Raji (cell line): ENCODE measurements around the gene WDSUB1.

ENCODE experiments used
- POLR2A ChIP-seq: IDR thresholded peaks from 2 replicates; pipeline ENCODE4 v1.6.1; 2011; ENCODE audit warnings: low read depth, low read length, control low read depth; ENCODE audit not compliant: insufficient read depth

The WDSUB1 gene, protein sequence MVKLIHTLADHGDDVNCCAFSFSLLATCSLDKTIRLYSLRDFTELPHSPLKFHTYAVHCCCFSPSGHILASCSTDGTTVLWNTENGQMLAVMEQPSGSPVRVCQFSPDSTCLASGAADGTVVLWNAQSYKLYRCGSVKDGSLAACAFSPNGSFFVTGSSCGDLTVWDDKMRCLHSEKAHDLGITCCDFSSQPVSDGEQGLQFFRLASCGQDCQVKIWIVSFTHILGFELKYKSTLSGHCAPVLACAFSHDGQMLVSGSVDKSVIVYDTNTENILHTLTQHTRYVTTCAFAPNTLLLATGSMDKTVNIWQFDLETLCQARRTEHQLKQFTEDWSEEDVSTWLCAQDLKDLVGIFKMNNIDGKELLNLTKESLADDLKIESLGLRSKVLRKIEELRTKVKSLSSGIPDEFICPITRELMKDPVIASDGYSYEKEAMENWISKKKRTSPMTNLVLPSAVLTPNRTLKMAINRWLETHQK

GRCh38 chr2:159285929-159286708 is at the start of gene WDSUB1:
Gene WDSUB1, minus strand, starts transcription at chr2:159286703. Its CDS starts 3,634 bp downstream, at chr2:159283069.
- TF ChIP-seq POLR2A: no peak; the same call in 1 of the 2 replicates

DNA sequence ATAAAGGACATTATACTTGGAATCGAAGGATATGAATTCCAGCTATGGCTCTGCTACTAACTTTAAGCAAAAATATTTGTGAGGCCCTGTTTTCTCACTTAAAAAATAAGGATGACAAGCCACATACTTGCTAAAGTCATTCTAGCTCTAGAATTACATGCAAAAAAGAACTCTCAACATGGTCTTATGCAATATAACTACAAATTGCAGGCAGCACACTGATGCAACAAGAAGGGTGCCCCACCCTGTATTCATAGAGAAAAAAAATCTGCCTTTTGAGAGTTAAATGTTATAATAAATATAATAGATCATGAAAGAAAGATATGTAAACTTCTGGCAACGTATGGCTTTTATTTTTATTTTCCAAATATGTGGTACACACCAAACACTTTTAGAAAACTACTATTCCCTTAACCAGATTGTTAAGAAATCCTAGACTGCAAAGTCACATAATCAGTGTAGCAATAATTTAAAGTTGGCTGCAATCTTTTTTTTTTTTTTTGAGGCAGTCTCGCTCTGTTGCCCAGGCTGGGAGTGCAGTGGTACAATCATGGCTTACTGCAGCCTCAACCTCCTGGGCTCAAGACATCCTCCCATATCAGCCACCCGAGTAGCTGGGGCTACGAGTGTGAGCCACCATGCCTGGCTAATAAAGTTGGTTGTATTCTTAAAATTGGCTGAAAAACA is 40.2 kb upstream of the WDSUB1 start:
- TF ChIP-seq POLR2A: no peak

- no peak for TF ChIP-seq POLR2A
These were observed 35.9 kb upstream of the WDSUB1 start for GRCh38 chr2:159322419-159322818.

GRCh38 chr2:159317392-159318088 is 31.0 kb upstream of the WDSUB1 start:
- no peak for TF ChIP-seq POLR2A

GRCh38 chr2:159307942-159308341 is 21.4 kb upstream of the WDSUB1 start:
- no peak for TF ChIP-seq POLR2A

- no peak for TF ChIP-seq POLR2A
These were observed 14.1 kb upstream of the WDSUB1 start for GRCh38 chr2:159300586-159300985.

DNA sequence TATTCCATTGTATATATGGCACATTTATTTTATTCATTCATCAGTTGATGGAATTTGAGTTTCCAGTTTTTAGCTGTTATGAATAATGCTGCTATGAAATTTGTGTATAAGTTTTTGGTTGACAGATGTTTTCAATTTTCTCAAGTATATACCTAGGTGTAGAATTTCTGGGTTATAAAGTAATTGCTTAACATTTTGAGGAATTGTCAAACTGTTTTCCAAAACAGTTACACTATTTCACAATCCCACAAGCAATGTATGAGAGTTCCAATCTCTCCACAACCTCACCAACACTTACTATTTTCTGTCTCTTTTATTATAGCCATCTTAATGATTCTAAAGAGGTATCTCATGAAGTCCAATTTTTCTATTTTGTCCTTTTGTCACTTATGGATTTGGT is 12.5 kb upstream of the WDSUB1 start:
- no peak for TF ChIP-seq POLR2A

DNA sequence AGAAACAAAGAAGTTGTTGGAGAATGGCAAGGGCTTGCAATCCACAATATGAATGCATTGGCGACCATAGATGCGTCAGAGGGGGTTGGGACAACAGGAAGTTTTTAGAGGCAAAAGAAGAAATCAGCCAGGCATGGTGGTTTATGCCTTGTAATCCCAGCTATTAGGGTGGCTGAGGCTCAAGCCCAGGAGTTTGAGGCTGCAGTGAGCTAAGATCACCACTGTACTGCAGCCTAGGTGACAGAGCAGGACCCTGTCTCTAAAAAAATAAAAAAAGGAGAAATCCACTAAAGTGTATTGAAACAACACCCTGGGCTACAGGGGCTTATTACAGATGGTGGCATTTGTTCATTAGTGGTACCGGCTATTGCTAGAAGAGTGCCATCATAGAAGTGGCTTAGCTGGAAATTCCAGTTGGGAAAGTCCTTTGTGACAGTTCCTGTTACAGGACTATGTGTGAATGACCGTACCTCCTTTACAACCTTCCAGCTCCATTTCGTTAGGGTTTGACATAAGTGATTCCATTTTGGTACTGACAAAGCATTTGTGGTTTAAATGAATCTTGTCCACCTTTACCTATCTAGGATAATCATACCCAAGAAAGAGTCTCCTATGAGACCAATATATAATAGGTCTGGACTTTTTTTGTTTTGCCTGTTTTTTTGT is 10.7 kb upstream of the WDSUB1 start:
- TF ChIP-seq POLR2A: no peak

DNA sequence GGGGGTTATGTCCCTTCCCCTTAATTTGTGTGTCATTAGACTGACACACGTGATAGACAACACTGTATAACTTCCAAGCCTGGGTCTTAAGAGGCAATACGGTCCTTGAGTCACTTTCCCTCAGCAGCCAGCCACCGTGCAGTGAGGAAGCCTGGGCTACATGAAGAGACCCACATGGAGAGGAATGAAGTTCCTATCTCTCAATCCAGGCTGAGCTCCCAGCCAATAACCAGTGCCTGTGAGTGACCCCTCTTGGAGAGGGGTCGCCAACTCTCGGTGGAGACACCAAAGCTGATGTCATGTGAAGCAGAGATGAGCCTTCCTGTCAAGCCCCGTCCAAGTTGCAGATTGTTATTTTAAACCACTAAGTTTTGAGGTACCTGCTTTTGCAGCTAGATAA is 5.7 kb upstream of the WDSUB1 start:
- TF ChIP-seq POLR2A: no peak

DNA sequence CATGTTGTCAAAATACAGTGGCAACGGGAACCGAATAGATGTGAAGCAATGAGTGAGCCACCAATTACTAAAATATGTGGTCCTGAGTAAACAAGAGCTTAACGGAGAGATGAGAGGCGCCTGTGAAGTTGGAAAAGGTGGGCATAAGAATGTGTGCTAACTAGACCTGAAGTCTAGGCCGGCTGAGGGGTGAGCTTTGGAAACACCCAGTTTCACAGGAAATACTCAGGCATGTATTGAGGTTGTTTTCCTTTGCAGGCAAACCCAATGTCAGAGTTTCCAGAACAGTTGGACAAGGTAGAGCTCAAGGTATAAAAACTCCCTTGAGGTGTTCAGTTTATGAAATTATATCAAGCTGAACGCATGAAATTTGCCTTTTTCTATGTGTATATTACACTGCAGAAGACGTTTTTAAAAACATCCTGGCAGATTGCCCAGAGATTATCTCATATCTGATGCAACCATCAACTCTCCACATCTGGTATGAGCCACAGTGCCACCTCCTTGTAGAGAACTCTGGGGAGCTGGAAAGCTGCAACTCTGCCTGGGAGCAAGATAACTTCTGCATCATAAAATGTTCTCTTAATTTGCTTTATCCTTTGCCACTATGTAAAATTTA is 3.9 kb upstream of the WDSUB1 start:
- no peak for TF ChIP-seq POLR2A

DNA sequence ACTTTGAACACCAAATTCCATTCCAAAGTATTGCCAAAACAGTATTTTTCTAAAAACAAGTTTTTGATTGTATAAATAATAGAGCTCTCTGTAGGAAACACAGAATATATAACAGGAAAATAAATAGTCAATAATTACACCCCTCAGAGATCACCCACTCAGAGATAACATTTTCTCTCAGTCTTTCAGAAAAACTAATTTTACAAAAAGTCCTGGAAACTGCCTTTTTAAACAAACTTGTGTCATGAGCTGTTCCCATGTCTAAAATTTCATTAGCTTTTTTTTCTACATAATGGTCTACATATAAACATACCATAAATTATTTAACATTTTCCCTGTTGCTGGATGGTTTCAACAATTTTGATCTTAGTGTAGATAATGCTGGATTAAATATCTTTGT is 1.2 kb upstream of the WDSUB1 start:
- no peak for TF ChIP-seq POLR2A

- peak; percentile 85 for TF ChIP-seq POLR2A
These were observed 372 bp upstream of the WDSUB1 start for GRCh38 chr2:159286709-159287441.

GRCh38 chr2:159285433-159285832 is 1.1 kb downstream of the WDSUB1 start:
- TF ChIP-seq POLR2A: no peak
